Naive B cell (primary cell): ENCODE results near the gene LIMS3. TPM values are rescaled to one million over a fixed set of nuclear protein-coding genes. Genes with fewer than 3 reads are reported as not detected.
"Not testable (repeated sequence)": the region's sequence is repeated elsewhere in the genome, so short reads cannot be mapped to it uniquely, and the experiment has no call there.

Source experiments
- ATAC-seq, 2 donors: fragments of 150-1000 bp; cut with Tn5 transposase; 2 replicates each; pipeline ENCODE4 v1.10.0; 2021; ENCODE audit warnings: low read depth in 2 of 2, mild to moderate bottlenecking in 2 of 2, moderate library complexity in 2 of 2
- DNase-seq: peaks from one replicate; pipeline ENCODE4 v3.0.0; 2022
- H3K27ac Mint-ChIP-seq, 6 donors: one replicate each; pipeline ENCODE4 v1.8.0; 2020 to 2022; ENCODE audit warnings: mild to moderate bottlenecking in 6 of 6, mixed read lengths in 6 of 6, moderate library complexity in 5 of 6, inconsistent platforms in 2 of 6
- H3K27me3 Mint-ChIP-seq, 3 donors: one replicate each; pipeline ENCODE4 v1.8.0; 2021 to 2022; ENCODE audit warnings: mixed read lengths in 3 of 3, mild to moderate bottlenecking in 1 of 3
- H3K36me3 Mint-ChIP-seq, 2 donors: one replicate each; pipeline ENCODE4 v1.8.0; 2020 to 2022; ENCODE audit warnings: mixed read lengths in 2 of 2, inconsistent platforms in 1 of 2, mild to moderate bottlenecking in 1 of 2
- H3K4me1 Mint-ChIP-seq, 3 donors: one replicate each; pipeline ENCODE4 v1.8.0; 2020 to 2022; ENCODE audit warnings: mixed read lengths in 3 of 3, inconsistent platforms in 1 of 3, mild to moderate bottlenecking in 1 of 3, moderate library complexity in 1 of 3
- H3K4me3 Mint-ChIP-seq, 8 donors: one replicate each; pipeline ENCODE4 v1.8.0; 2020 to 2022; ENCODE audit warnings: mild to moderate bottlenecking in 8 of 8, mixed read lengths in 8 of 8, moderate library complexity in 8 of 8, inconsistent platforms in 2 of 8
- H3K9me3 Mint-ChIP-seq, 7 donors: one replicate each; pipeline ENCODE4 v1.8.0; 2020 to 2022; ENCODE audit warnings: mixed read lengths in 7 of 7, mild to moderate bottlenecking in 5 of 7, inconsistent platforms in 2 of 7, moderate library complexity in 1 of 7
- polyA plus RNA-seq, 6 donors: library from polyadenylated mRNA; unstranded; fragments of 300-500 nt; fragmentation: Illumina TruSeq; gene quantifications; one replicate each; pipeline ENCODE4 v1.2.3, GENCODE V29; 2021; ENCODE audit warnings: low read depth in 6 of 6

LIMS3 gene
- 1 to 10 TPM in 1 of 6 donors, under 1 TPM in 3, not detected in 2; 0.27 to 1.3 (median 0.73) TPM for polyA plus RNA-seq

- not testable (repeated sequence) for H3K27ac Mint-ChIP-seq, ATAC-seq, DNase-seq, H3K9me3 Mint-ChIP-seq, H3K4me3 Mint-ChIP-seq, H3K36me3 Mint-ChIP-seq, H3K27me3 Mint-ChIP-seq, H3K4me1 Mint-ChIP-seq
Measured at GRCh38 chr2:109898462-109899336, at the start of gene LIMS3. TSS of gene LIMS3 (plus strand) at chr2:109898688. CDS start at chr2:109898729, 41 bp downstream.

- not testable (repeated sequence) for DNase-seq, H3K27me3 Mint-ChIP-seq, H3K27ac Mint-ChIP-seq, H3K9me3 Mint-ChIP-seq, H3K4me3 Mint-ChIP-seq, H3K36me3 Mint-ChIP-seq, H3K4me1 Mint-ChIP-seq
- peak; percentile 72 to 77 for ATAC-seq
Measured at GRCh38 chr2:109871129-109871751, 27.2 kb upstream of the LIMS3 start.

GRCh38 chr2:109876625-109877024 is 21.9 kb upstream of the LIMS3 start:
- not testable (repeated sequence) for H3K9me3 Mint-ChIP-seq, H3K4me1 Mint-ChIP-seq, H3K27me3 Mint-ChIP-seq, H3K27ac Mint-ChIP-seq, DNase-seq, H3K4me3 Mint-ChIP-seq, H3K36me3 Mint-ChIP-seq, ATAC-seq

- not testable (repeated sequence) for H3K36me3 Mint-ChIP-seq, H3K9me3 Mint-ChIP-seq, H3K27ac Mint-ChIP-seq, H3K4me1 Mint-ChIP-seq, ATAC-seq, DNase-seq, H3K27me3 Mint-ChIP-seq, H3K4me3 Mint-ChIP-seq
Measured at GRCh38 chr2:109882112-109882511, 16.4 kb upstream of the LIMS3 start.

GRCh38 chr2:109888414-109888813 is 10.1 kb upstream of the LIMS3 start:
- H3K27me3 Mint-ChIP-seq, H3K4me1 Mint-ChIP-seq, ATAC-seq, H3K27ac Mint-ChIP-seq, H3K4me3 Mint-ChIP-seq, H3K9me3 Mint-ChIP-seq, H3K36me3 Mint-ChIP-seq, DNase-seq: not testable (repeated sequence)

GRCh38 chr2:109889909-109890308 is 8.6 kb upstream of the LIMS3 start:
- H3K9me3 Mint-ChIP-seq, DNase-seq, H3K4me1 Mint-ChIP-seq, H3K4me3 Mint-ChIP-seq, ATAC-seq, H3K27me3 Mint-ChIP-seq, H3K27ac Mint-ChIP-seq, H3K36me3 Mint-ChIP-seq: not testable (repeated sequence)

GRCh38 chr2:109891024-109891423 is 7.5 kb upstream of the LIMS3 start:
- not testable (repeated sequence) for H3K9me3 Mint-ChIP-seq, H3K27ac Mint-ChIP-seq, H3K4me3 Mint-ChIP-seq, H3K27me3 Mint-ChIP-seq, H3K4me1 Mint-ChIP-seq, ATAC-seq, H3K36me3 Mint-ChIP-seq, DNase-seq

GRCh38 chr2:109893736-109894135 is 4.8 kb upstream of the LIMS3 start:
- H3K4me1 Mint-ChIP-seq, H3K36me3 Mint-ChIP-seq, H3K27me3 Mint-ChIP-seq, H3K4me3 Mint-ChIP-seq, H3K27ac Mint-ChIP-seq, DNase-seq, H3K9me3 Mint-ChIP-seq, ATAC-seq: not testable (repeated sequence)

- H3K4me1 Mint-ChIP-seq, DNase-seq, H3K27ac Mint-ChIP-seq, H3K27me3 Mint-ChIP-seq, H3K36me3 Mint-ChIP-seq, H3K9me3 Mint-ChIP-seq, ATAC-seq, H3K4me3 Mint-ChIP-seq: not testable (repeated sequence)
Measured at GRCh38 chr2:109894141-109894540, 4.3 kb upstream of the LIMS3 start.

- H3K9me3 Mint-ChIP-seq, ATAC-seq: not testable (repeated sequence)
Measured at GRCh38 chr2:109895090-109895869, 3.2 kb upstream of the LIMS3 start.

GRCh38 chr2:109896212-109896611 is 2.3 kb upstream of the LIMS3 start:
- H3K27me3 Mint-ChIP-seq, H3K9me3 Mint-ChIP-seq, H3K4me3 Mint-ChIP-seq, DNase-seq, H3K27ac Mint-ChIP-seq, H3K4me1 Mint-ChIP-seq, H3K36me3 Mint-ChIP-seq: not testable (repeated sequence)
- ATAC-seq: peak; percentile 68 to 78

More at GRCh38 chr2:109895090-109895869, 3.2 kb upstream of the LIMS3 start:
- not testable (repeated sequence) for H3K36me3 Mint-ChIP-seq, H3K4me3 Mint-ChIP-seq, H3K4me1 Mint-ChIP-seq, DNase-seq, H3K27me3 Mint-ChIP-seq, H3K27ac Mint-ChIP-seq

- not testable (repeated sequence) for ATAC-seq
Measured at GRCh38 chr2:109897769-109898461, 573 bp upstream of the LIMS3 start.

GRCh38 chr2:109905796-109906195 is 7.3 kb downstream of the LIMS3 start:
- H3K27me3 Mint-ChIP-seq, H3K36me3 Mint-ChIP-seq, H3K9me3 Mint-ChIP-seq, H3K27ac Mint-ChIP-seq, ATAC-seq, H3K4me3 Mint-ChIP-seq, H3K4me1 Mint-ChIP-seq, DNase-seq: not testable (repeated sequence)

More at GRCh38 chr2:109897769-109898461, 573 bp upstream of the LIMS3 start:
- H3K9me3 Mint-ChIP-seq, H3K4me1 Mint-ChIP-seq, H3K27me3 Mint-ChIP-seq, H3K36me3 Mint-ChIP-seq, H3K27ac Mint-ChIP-seq, H3K4me3 Mint-ChIP-seq, DNase-seq: not testable (repeated sequence)
